GM23338 (cell line): Measurements from ENCODE around the gene BMF. TPM values are rescaled to one million over a fixed set of nuclear protein-coding genes. Genes with fewer than 3 reads are reported as not detected.
"Not testable (repeated sequence)": the region's sequence is repeated elsewhere in the genome, so short reads cannot be mapped to it uniquely, and the experiment has no call there.

Experiments used
- ATAC-seq: fragments of 200-7000 bp; cut with Tn5 transposase; 3 replicates; pipeline ENCODE4 v1.9.1; 2020
- DNase-seq: peaks from one replicate; pipeline ENCODE4 v3.0.0-alpha.2; 2015; ENCODE audit warnings: low spot score
- H2AFZ ChIP-seq: fragments of 200-600 bp; sonication (generic); 2 replicates; pipeline ENCODE4 v1.8.0; 2016; ENCODE audit warnings: antibody characterized with exemption, mild to moderate bottlenecking, moderate library complexity
- H3F3A ChIP-seq: fragments of 200-600 bp; sonication (generic); replicated peaks from 2 replicates; pipeline ENCODE4 v1.8.0; 2017; ENCODE audit warnings: antibody characterized with exemption, mixed run types, low read depth
- H3K27ac ChIP-seq: fragments of 200-600 bp; sonication (generic); 2 replicates; pipeline ENCODE4 v1.6.1; 2016; ENCODE audit warnings: low read depth
- H3K27me3 ChIP-seq: fragments of 200-600 bp; sonication (generic); 2 replicates; pipeline ENCODE4 v1.8.0; 2016; ENCODE audit warnings: mild to moderate bottlenecking, mixed run types, moderate library complexity; ENCODE audit not compliant: insufficient read depth
- H3K36me3 ChIP-seq: fragments of 200-600 bp; sonication (generic); 2 replicates; pipeline ENCODE4 v1.8.0; 2016; ENCODE audit warnings: mild to moderate bottlenecking; ENCODE audit not compliant: insufficient read depth
- H3K4me1 ChIP-seq: fragments of 200-600 bp; sonication (generic); 2 replicates; pipeline ENCODE4 v1.8.0; 2016; ENCODE audit warnings: mild to moderate bottlenecking, moderate library complexity; ENCODE audit not compliant: insufficient read depth
- H3K4me2 ChIP-seq: fragments of 200-600 bp; sonication (generic); 2 replicates; pipeline ENCODE4 v1.7.1; 2017; ENCODE audit warnings: mixed run types
- H3K4me3 ChIP-seq: fragments of 200-600 bp; sonication (generic); 2 replicates; pipeline ENCODE4 v1.6.1; 2016; ENCODE audit warnings: mixed run types
- H3K79me2 ChIP-seq: fragments of 200-600 bp; sonication (generic); replicated peaks from 2 replicates; pipeline ENCODE4 v1.8.0; 2017; ENCODE audit warnings: mild to moderate bottlenecking; ENCODE audit not compliant: insufficient read depth
- H3K9me2 ChIP-seq: fragments of 200-600 bp; sonication (generic); 2 replicates; pipeline ENCODE4 v1.8.0; 2017; ENCODE audit not compliant: insufficient read depth
- H4K20me1 ChIP-seq: fragments of 200-600 bp; sonication (generic); replicated peaks from 2 replicates; pipeline ENCODE4 v1.8.0; 2017; ENCODE audit warnings: mild to moderate bottlenecking; ENCODE audit not compliant: insufficient read depth
- H3K27ac Mint-ChIP-seq: 2 replicates; pipeline ENCODE4 v1.8.0; 2020; ENCODE audit warnings: inconsistent platforms, mild to moderate bottlenecking, moderate library complexity, mixed read lengths
- H3K27me3 Mint-ChIP-seq: 3 replicates; pipeline ENCODE4 v1.8.0; 2022; ENCODE audit warnings: low read depth, mild to moderate bottlenecking, moderate library complexity, mixed read lengths, inconsistent platforms; ENCODE audit not compliant: insufficient read depth, poor library complexity
- H3K36me3 Mint-ChIP-seq: 3 replicates; pipeline ENCODE4 v1.8.0; 2021; ENCODE audit warnings: low read depth, mild to moderate bottlenecking, inconsistent platforms, moderate library complexity, mixed read lengths
- H3K4me1 Mint-ChIP-seq: 3 replicates; pipeline ENCODE4 v1.8.0; 2020; ENCODE audit warnings: mild to moderate bottlenecking, inconsistent platforms, mixed read lengths
- H3K4me3 Mint-ChIP-seq: 3 replicates; pipeline ENCODE4 v1.8.0; 2021; ENCODE audit warnings: moderate library complexity, mild to moderate bottlenecking, inconsistent platforms, mixed read lengths
- H3K9me3 Mint-ChIP-seq: 3 replicates; pipeline ENCODE4 v1.8.0; 2020; ENCODE audit warnings: moderate library complexity, mild to moderate bottlenecking, inconsistent platforms, mixed read lengths
- CTCF ChIP-seq, 2 experiments: fragments of 200-600 bp in 1 of 2; sonication (generic) in 1 of 2; conservative IDR thresholded peaks; 2 replicates each; pipeline versions ENCODE4 v1.5.1 to v1.6.1; 2016 to 2017; ENCODE audit warnings: antibody characterized with exemption in 2 of 2, low read depth in 2 of 2, mild to moderate bottlenecking in 2 of 2, moderate library complexity in 1 of 2
- ETS1 ChIP-seq: IDR thresholded peaks from 2 replicates; pipeline ENCODE4 v1.6.1; 2016; ENCODE audit warnings: antibody characterized with exemption
- EZH2 ChIP-seq: fragments of 200-600 bp; sonication (generic); IDR thresholded peaks from one replicate; pipeline ENCODE4 v1.8.0; 2017; ENCODE audit warnings: antibody characterized with exemption, mild to moderate bottlenecking, low read depth; ENCODE audit not compliant: unreplicated experiment
- EZH2phosphoT487 ChIP-seq: fragments of 200-600 bp; sonication (generic); IDR thresholded peaks from one replicate; pipeline ENCODE4 v1.8.1; 2018; ENCODE audit warnings: antibody characterized with exemption; ENCODE audit not compliant: unreplicated experiment
- JUNB ChIP-seq: IDR thresholded peaks from one replicate; pipeline ENCODE4 v1.6.1; 2016; ENCODE audit warnings: antibody characterized with exemption; ENCODE audit not compliant: unreplicated experiment
- NANOG ChIP-seq: IDR thresholded peaks from 2 replicates; pipeline ENCODE4 v1.6.1; 2016; ENCODE audit warnings: antibody characterized with exemption, borderline replicate concordance
- POLR2AphosphoS5 ChIP-seq: IDR thresholded peaks from 2 replicates; pipeline ENCODE4 v1.6.1; 2016; ENCODE audit warnings: antibody characterized with exemption, low read depth
- REST ChIP-seq: IDR thresholded peaks from one replicate; pipeline ENCODE4 v1.6.1; 2018; ENCODE audit warnings: antibody characterized with exemption; ENCODE audit not compliant: unreplicated experiment
- STAT1 ChIP-seq: IDR thresholded peaks from one replicate; pipeline ENCODE4 v1.6.1; 2016; ENCODE audit warnings: antibody characterized with exemption; ENCODE audit not compliant: unreplicated experiment
- ZNF114 ChIP-seq: fragments of 250-450 bp; sonication (Bioruptor Pico); IDR thresholded peaks from 2 replicates; pipeline ENCODE4 v1.5.0; 2020; ENCODE audit warnings: mild to moderate bottlenecking, moderate library complexity
- ZNF331 ChIP-seq: fragments of 250-450 bp; sonication (Bioruptor Pico); IDR thresholded peaks from 2 replicates; pipeline ENCODE4 v1.5.0; 2020; ENCODE audit warnings: low read depth, mild to moderate bottlenecking, moderate library complexity
- polyA plus RNA-seq: library from polyadenylated mRNA; unstranded; fragments of >200 nt; fragmentation: Nextera tagmentation; extraction: Ambion mirVana; gene quantifications from 2 replicates; pipeline ENCODE4 v1.2.1, GENCODE V29; 2016
- total RNA-seq: library from RNA; depleted of rRNA; stranded (reverse); fragments of >200 nt; shearing (Covaris generic); gene quantifications from 2 replicates; pipeline ENCODE4 v1.2.3, GENCODE V29; 2014

BMF gene
- total and polyA plus RNA-seq, 2 experiments from 2014 or later, result 2.0 to 20.3 TPM

GRCh38 chr15:40138201-40138570, 29.5 kb upstream of the BMF start:
- not testable (repeated sequence) for H3K27ac Mint-ChIP-seq, H3K36me3 ChIP-seq, H2AFZ ChIP-seq, ATAC-seq, H3K36me3 Mint-ChIP-seq, H3K4me1 ChIP-seq, H3K9me3 Mint-ChIP-seq, H3K27me3 Mint-ChIP-seq, H3K4me3 Mint-ChIP-seq, H3K27me3 ChIP-seq, H3K27ac ChIP-seq, H3K4me2 ChIP-seq, H3K9me2 ChIP-seq, DNase-seq, H3K4me3 ChIP-seq, H3F3A ChIP-seq, H3K79me2 ChIP-seq, H4K20me1 ChIP-seq
- H3K4me1 Mint-ChIP-seq, result peaks cover 17% of the 10 kb centered on the region

- H3K36me3 Mint-ChIP-seq, result no peaks in the 10 kb centered on the region
- H3F3A ChIP-seq, result no peaks in the 10 kb centered on the region
- no peak overlapping the region for H3K27ac Mint-ChIP-seq
- peak overlapping the region; percentile 65; the same call in 1 of the 2 replicates for H2AFZ ChIP-seq
- H3K4me1 Mint-ChIP-seq, result peaks cover 17% of the 10 kb centered on the region
- TF ChIP-seq STAT1, result no peak
- peak; percentile 52 to 73 for TF ChIP-seq CTCF (conservative IDR thresholded peaks at IDR 0.05; ENCODE audit: low read depth in 2 of 2)
- H3K27me3 ChIP-seq, result no peaks in the 10 kb centered on the region
- no peak overlapping the region for H3K4me3 ChIP-seq
- H4K20me1 ChIP-seq, result no peaks in the 10 kb centered on the region
- no peaks in the 10 kb centered on the region for H3K79me2 ChIP-seq
- H3K36me3 ChIP-seq, result no peaks in the 10 kb centered on the region
- H3K27ac ChIP-seq, result no peak overlapping the region
- no peaks in the 10 kb centered on the region; the same call in 1 of the 2 replicates for H3K4me1 ChIP-seq
- H3K4me3 Mint-ChIP-seq, result no peak overlapping the region
- H3K4me2 ChIP-seq, result no peak overlapping the region
- DNase-seq (peak; percentile 68), ATAC-seq (peak; percentile 80)
- no peaks in the 10 kb centered on the region for H3K9me3 Mint-ChIP-seq
- no peaks in the 10 kb centered on the region for H3K9me2 ChIP-seq
- H3K27me3 Mint-ChIP-seq, result no peaks in the 10 kb centered on the region
These were observed 28.9 kb upstream of the BMF start for GRCh38 chr15:40137303-40138200.

GRCh38 chr15:40136470-40137302, 28.0 kb upstream of the BMF start:
- H3K4me3 Mint-ChIP-seq, result no peak overlapping the region
- Histone ChIP-seq H3K27ac (no peak overlapping the region), H4K20me1 (no peaks in the 10 kb centered on the region), H3K79me2 (no peaks in the 10 kb centered on the region), H2AFZ (peak overlapping the region; percentile 65; the same call in 1 of the 2 replicates), H3K27me3 (no peaks in the 10 kb centered on the region), H3K4me3 (no peak overlapping the region), H3F3A (no peaks in the 10 kb centered on the region), H3K4me1 (no peaks in the 10 kb centered on the region; the same call in 1 of the 2 replicates), H3K9me2 (no peaks in the 10 kb centered on the region), H3K36me3 (no peaks in the 10 kb centered on the region), H3K4me2 (no peak overlapping the region)
- H3K27ac Mint-ChIP-seq, result no peak overlapping the region
- DNase-seq (no peak), ATAC-seq (peak; percentile 26; the same call in 2 of the 3 replicates)
- no peaks in the 10 kb centered on the region for H3K27me3 Mint-ChIP-seq
- H3K4me1 Mint-ChIP-seq, result peaks cover 17% of the 10 kb centered on the region
- no peaks in the 10 kb centered on the region for H3K9me3 Mint-ChIP-seq
- no peaks in the 10 kb centered on the region for H3K36me3 Mint-ChIP-seq
- no peak for TF ChIP-seq ETS1
- no peak for TF ChIP-seq ZNF331 (CRISPR knock-in tag)
- no peak for TF ChIP-seq EZH2phosphoT487
- no peak for TF ChIP-seq JUNB
- TF ChIP-seq REST, result no peak
- TF ChIP-seq EZH2, result no peak
- no peak for TF ChIP-seq ZNF114 (CRISPR knock-in tag)
- TF ChIP-seq POLR2AphosphoS5, result no peak
- TF ChIP-seq NANOG, result no peak
